HCT116 (cell line): Measurements from ENCODE around the gene LEO1. TPM values are rescaled to one million over a fixed set of nuclear protein-coding genes. Genes with fewer than 3 reads are reported as not detected.

Source experiments
- ATAC-seq: fragments of 200-7000 bp; cut with Tn5 transposase; 2 replicates; pipeline ENCODE4 v1.9.1; 2020; ENCODE audit warnings: mild to moderate bottlenecking, moderate library complexity
- BruUV-seq: library from RNA; stranded (reverse); fragments of 400-500 nt; replicated peaks from 2 replicates; lab custom pipeline; 2021; lab: Mats Ljungman, UMichigan
- CTCF ChIA-PET: fragments of 300-600 bp; sonication (Branson Sonifier 250); formaldehyde crosslinking; loops from one replicate; lab custom pipeline; 2021; ENCODE audit warnings: antibody characterized with exemption; lab: Charles Lee
- POLR2A ChIA-PET: fragments of 300-600, 350-600 bp; sonication (Branson Sonifier 250); formaldehyde crosslinking; loops from one replicate; lab custom pipeline; 2021; ENCODE audit warnings: antibody characterized with exemption; lab: Charles Lee
- RAD21 ChIA-PET, 2 experiments: fragments of 300-600 bp; sonication (Branson Sonifier 250); formaldehyde crosslinking; loops; one replicate each; lab custom pipeline; 2023; ENCODE audit warnings: low total read pairs in 2 of 2; ENCODE audit not compliant: uncharacterized antibody in 2 of 2, unreplicated experiment in 2 of 2, low non-redundant PET in 1 of 2; lab: Charles Lee
- DNase-seq: peaks from one replicate; pipeline ENCODE4 v3.0.0-alpha.2; 2010; ENCODE audit warnings: low read depth, low spot score
- H2AFZ ChIP-seq: fragments of 200-600 bp; shearing (Covaris generic), sonication (generic); 2 replicates; pipeline ENCODE4 v1.6.1; 2017; ENCODE audit warnings: low read depth, mixed run types, mixed read lengths, antibody characterized with exemption, low read length; ENCODE audit not compliant: poor library complexity, severe bottlenecking
- H3K27ac ChIP-seq: 2 replicates; pipeline ENCODE4 v1.5.1; 2012; ENCODE audit warnings: low read depth, low read length
- H3K27me3 ChIP-seq: fragments of 200-600 bp; sonication (generic); 2 replicates; pipeline ENCODE4 v1.6.1; 2016; ENCODE audit warnings: mixed run types, low read length, mixed read lengths; ENCODE audit not compliant: insufficient read depth
- H3K36me3 ChIP-seq, 2 experiments: fragments of 200-500 bp in 1 of 2; fragments of 200-600 bp in 1 of 2; sonication (Bioruptor generic) in 1 of 2; sonication (generic) in 1 of 2; 2 replicates each; pipeline versions ENCODE4 v1.5.1 to v1.6.1; 2014 to 2016; ENCODE audit warnings: low read length in 2 of 2, inconsistent platforms in 1 of 2, mixed read lengths in 1 of 2, mixed run types in 1 of 2; ENCODE audit not compliant: insufficient read depth in 2 of 2, control insufficient read depth in 1 of 2
- H3K4me1 ChIP-seq, 2 experiments: fragments of 200-600 bp in 1 of 2; sonication (generic) in 1 of 2; 2 replicates each; pipeline versions ENCODE4 v1.5.1 to v1.6.1; 2012 to 2017; ENCODE audit warnings: low read length in 2 of 2, inconsistent platforms in 1 of 2, mild to moderate bottlenecking in 1 of 2, mixed read lengths in 1 of 2, mixed run types in 1 of 2, moderate library complexity in 1 of 2; ENCODE audit not compliant: insufficient read depth in 2 of 2, control insufficient read depth in 1 of 2
- H3K4me2 ChIP-seq: fragments of 200-600 bp; sonication (generic); 2 replicates; pipeline ENCODE4 v1.6.1; 2017; ENCODE audit warnings: mixed run types, low read length, mixed read lengths
- H3K4me3 ChIP-seq, 2 experiments: fragments of 200-600 bp in 1 of 2; sonication (generic) in 1 of 2; replicated peaks in 1 of 2; 2 replicates each; pipeline ENCODE4 v1.5.1; 2011 to 2016; ENCODE audit warnings: low read length in 2 of 2, control low read depth in 1 of 2, low read depth in 1 of 2, mild to moderate bottlenecking in 1 of 2, mixed read lengths in 1 of 2, mixed run types in 1 of 2
- H3K79me2 ChIP-seq: fragments of 200-600 bp; sonication (generic); 2 replicates; pipeline ENCODE4 v1.6.1; 2017; ENCODE audit warnings: mild to moderate bottlenecking, mixed run types, low read length, moderate library complexity, mixed read lengths; ENCODE audit not compliant: insufficient read depth
- H3K9ac ChIP-seq: fragments of 200-600 bp; sonication (generic); 2 replicates; pipeline ENCODE4 v1.6.1; 2016; ENCODE audit warnings: low read length, mixed read lengths
- H3K9me2 ChIP-seq: fragments of 200-600 bp; sonication (generic), shearing (Covaris generic); 2 replicates; pipeline ENCODE4 v1.6.1; 2017; ENCODE audit warnings: mixed run types, mild to moderate bottlenecking, moderate library complexity; ENCODE audit not compliant: insufficient read depth
- H3K9me3 ChIP-seq, 2 experiments: fragments of 200-500 bp in 1 of 2; fragments of 200-600 bp in 1 of 2; sonication (Bioruptor generic) in 1 of 2; sonication (generic) in 1 of 2; 2 replicates each; pipeline ENCODE4 v1.6.1; 2014 to 2017; ENCODE audit warnings: low read length in 2 of 2, mixed read lengths in 2 of 2, inconsistent platforms in 1 of 2, low read depth in 1 of 2, mild to moderate bottlenecking in 1 of 2, mixed run types in 1 of 2, moderate library complexity in 1 of 2; ENCODE audit not compliant: control insufficient read depth in 1 of 2, insufficient read depth in 1 of 2
- H4K20me1 ChIP-seq: fragments of 200-600 bp; sonication (generic), shearing (Covaris generic); 2 replicates; pipeline ENCODE4 v1.6.1; 2017; ENCODE audit warnings: mixed run types, mild to moderate bottlenecking, moderate library complexity; ENCODE audit not compliant: insufficient read depth
- CBX3 ChIP-seq: IDR thresholded peaks from 2 replicates; pipeline ENCODE4 v1.6.1; 2012; ENCODE audit warnings: low read depth
- CEBPB ChIP-seq: IDR thresholded peaks from 2 replicates; pipeline ENCODE4 v1.6.1; 2012; ENCODE audit warnings: low read depth
- EGR1 ChIP-seq: IDR thresholded peaks from 2 replicates; pipeline ENCODE4 v1.6.1; 2012; ENCODE audit warnings: low read depth
- ELF1 ChIP-seq: IDR thresholded peaks from 2 replicates; pipeline ENCODE4 v1.6.1; 2012; ENCODE audit warnings: low read depth, borderline replicate concordance
- EZH2phosphoT487 ChIP-seq: fragments of 200-600 bp; IDR thresholded peaks from 2 replicates; pipeline ENCODE4 v1.6.1; 2018; ENCODE audit warnings: antibody characterized with exemption, borderline replicate concordance
- JUND ChIP-seq: IDR thresholded peaks from 2 replicates; pipeline ENCODE4 v1.6.1; 2012
- POLR2AphosphoS5 ChIP-seq: IDR thresholded peaks from 2 replicates; pipeline ENCODE4 v1.6.1; 2011; ENCODE audit warnings: mild to moderate bottlenecking, low read depth, low read length, moderate library complexity
- TCF7L2 ChIP-seq: IDR thresholded peaks from 2 replicates; pipeline ENCODE4 v1.7.0; 2011; ENCODE audit warnings: borderline replicate concordance, inconsistent platforms; ENCODE audit not compliant: insufficient read depth, insufficient read length; ENCODE audit errors: extremely low read depth
- YY1 ChIP-seq: IDR thresholded peaks from 2 replicates; pipeline ENCODE4 v1.6.1; 2011; ENCODE audit warnings: low read length, low read depth, moderate library complexity, mild to moderate bottlenecking; ENCODE audit not compliant: insufficient replicate concordance; ENCODE audit errors: extremely low read depth
- ZBTB33 ChIP-seq: IDR thresholded peaks from 2 replicates; pipeline ENCODE4 v1.6.1; 2011; ENCODE audit warnings: mild to moderate bottlenecking, low read length, moderate library complexity; ENCODE audit not compliant: insufficient replicate concordance; ENCODE audit errors: extremely low read depth
- intact Hi-C: fragments of 100-400 bp; cut with micrococcal nuclease; formaldehyde crosslinking; loops from 2 replicates; pipeline ENCODE4 v1.10.0; 2022
- total RNA-seq: library from RNA; stranded (reverse); gene quantifications from one replicate; pipeline ENCODE4 v1.2.1, GENCODE V29; 2021; ENCODE audit not compliant: unreplicated experiment
- TF ChIP-seq, protein P1 (sequence below): IDR thresholded peaks from 2 replicates; pipeline ENCODE4 v1.6.1; 2012; ENCODE audit warnings: low read depth
- TF ChIP-seq, protein P2 (sequence below): IDR thresholded peaks from 2 replicates; pipeline ENCODE4 v1.6.1; 2012

LEO1 gene
- total RNA-seq, 1 experiment from 2014 or later = 27.8 TPM

GRCh38 chr15:52018693-52019393 lies 47.3 kb upstream of the LEO1 start, which contains the start of gene MAPK6 (continued):
- TF ChIP-seq, protein P1, sequence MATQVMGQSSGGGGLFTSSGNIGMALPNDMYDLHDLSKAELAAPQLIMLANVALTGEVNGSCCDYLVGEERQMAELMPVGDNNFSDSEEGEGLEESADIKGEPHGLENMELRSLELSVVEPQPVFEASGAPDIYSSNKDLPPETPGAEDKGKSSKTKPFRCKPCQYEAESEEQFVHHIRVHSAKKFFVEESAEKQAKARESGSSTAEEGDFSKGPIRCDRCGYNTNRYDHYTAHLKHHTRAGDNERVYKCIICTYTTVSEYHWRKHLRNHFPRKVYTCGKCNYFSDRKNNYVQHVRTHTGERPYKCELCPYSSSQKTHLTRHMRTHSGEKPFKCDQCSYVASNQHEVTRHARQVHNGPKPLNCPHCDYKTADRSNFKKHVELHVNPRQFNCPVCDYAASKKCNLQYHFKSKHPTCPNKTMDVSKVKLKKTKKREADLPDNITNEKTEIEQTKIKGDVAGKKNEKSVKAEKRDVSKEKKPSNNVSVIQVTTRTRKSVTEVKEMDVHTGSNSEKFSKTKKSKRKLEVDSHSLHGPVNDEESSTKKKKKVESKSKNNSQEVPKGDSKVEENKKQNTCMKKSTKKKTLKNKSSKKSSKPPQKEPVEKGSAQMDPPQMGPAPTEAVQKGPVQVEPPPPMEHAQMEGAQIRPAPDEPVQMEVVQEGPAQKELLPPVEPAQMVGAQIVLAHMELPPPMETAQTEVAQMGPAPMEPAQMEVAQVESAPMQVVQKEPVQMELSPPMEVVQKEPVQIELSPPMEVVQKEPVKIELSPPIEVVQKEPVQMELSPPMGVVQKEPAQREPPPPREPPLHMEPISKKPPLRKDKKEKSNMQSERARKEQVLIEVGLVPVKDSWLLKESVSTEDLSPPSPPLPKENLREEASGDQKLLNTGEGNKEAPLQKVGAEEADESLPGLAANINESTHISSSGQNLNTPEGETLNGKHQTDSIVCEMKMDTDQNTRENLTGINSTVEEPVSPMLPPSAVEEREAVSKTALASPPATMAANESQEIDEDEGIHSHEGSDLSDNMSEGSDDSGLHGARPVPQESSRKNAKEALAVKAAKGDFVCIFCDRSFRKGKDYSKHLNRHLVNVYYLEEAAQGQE = no peak
- 0 out of 2 replicates have a peak, but pooled peaks have one; percentile 52 for TF ChIP-seq CBX3

GRCh38 chr15:52018244-52018643 lies 46.7 kb upstream of the LEO1 start:
- Histone ChIP-seq H3K9me3 (no peaks in the 10 kb centered on the region), H3K4me2 (peak overlapping the region; percentile 87), H3K27me3 (no peaks in the 10 kb centered on the region), H3K27ac (peak overlapping the region; percentile 90), H4K20me1 (peaks cover 11% of the 10 kb centered on the region; the same call in 1 of the 2 replicates), H2AFZ (no peak overlapping the region), H3K79me2 (peaks cover 37% of the 10 kb centered on the region), H3K4me1 (peaks cover 31 to 43% of the 10 kb centered on the region in 2 experiments), H3K4me3 (peak overlapping the region; percentile 62 to 76), H3K9ac (peak overlapping the region; percentile 67), H3K36me3 (no peaks in the 10 kb centered on the region), H3K9me2 (no peaks in the 10 kb centered on the region)
- CTCF ChIA-PET = no interaction called here
- DNase-seq (no peak), ATAC-seq (no peak)
- BruUV-seq = no TSS peak
- RAD21 ChIA-PET = no interaction called here
- intact Hi-C loops = no loop called here
- POLR2A ChIA-PET = no interaction called here
- no peak for TF ChIP-seq JUND
- no peak for TF ChIP-seq CEBPB
- TF ChIP-seq CBX3 = no peak
- TF ChIP-seq TCF7L2 = no peak
- no peak for TF ChIP-seq ZBTB33
- no peak for TF ChIP-seq ELF1
- no peak for TF ChIP-seq POLR2AphosphoS5
- TF ChIP-seq, protein P2, sequence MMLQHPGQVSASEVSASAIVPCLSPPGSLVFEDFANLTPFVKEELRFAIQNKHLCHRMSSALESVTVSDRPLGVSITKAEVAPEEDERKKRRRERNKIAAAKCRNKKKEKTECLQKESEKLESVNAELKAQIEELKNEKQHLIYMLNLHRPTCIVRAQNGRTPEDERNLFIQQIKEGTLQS = no peak
- no peak for TF ChIP-seq EGR1
- no peak for TF ChIP-seq YY1
- TF ChIP-seq, protein P1 = no peak
- no peak for TF ChIP-seq EZH2phosphoT487
